SK-N-SH (cell line): Measurements from ENCODE around the gene SH3TC1. TPM values are rescaled to one million over a fixed set of nuclear protein-coding genes. Genes with fewer than 3 reads are reported as not detected.

Source experiments
- CTCF ChIA-PET: fragments of 300-600, 350-600 bp; formaldehyde crosslinking; extraction: SDS; loops from one replicate; lab custom pipeline; 2021; lab: Yijun Ruan, JAX
- POLR2A ChIA-PET: fragments of 350-600 bp; sonication (Branson Sonifier 250); formaldehyde crosslinking; extraction: SDS; loops from one replicate; lab custom pipeline; 2020; ENCODE audit warnings: antibody characterized with exemption, inconsistent platforms; lab: Yijun Ruan, JAX
- DNase-seq: peaks from one replicate; pipeline ENCODE4 v3.0.0; 2012
- H2AFZ ChIP-seq: fragments of 200-600 bp; sonication (generic); 2 replicates; pipeline ENCODE4 v1.8.1; 2016; ENCODE audit warnings: antibody characterized with exemption, mild to moderate bottlenecking, low read depth
- H3F3A ChIP-seq: fragments of 200-600 bp; sonication (generic); replicated peaks from 2 replicates; pipeline ENCODE3; 2016; ENCODE audit warnings: antibody characterized with exemption, mild to moderate bottlenecking; ENCODE audit not compliant: insufficient read depth
- H3K27ac ChIP-seq, 2 experiments: fragments of 200-500 bp in 1 of 2; fragments of 200-600 bp in 1 of 2; sonication (Bioruptor generic) in 1 of 2; sonication (generic), shearing (Covaris generic) in 1 of 2; 2 replicates each; pipeline versions ENCODE4 v1.5.1 to v1.6.1; 2014 to 2016; ENCODE audit warnings: low read depth in 2 of 2, inconsistent platforms in 1 of 2, low read length in 1 of 2, mild to moderate bottlenecking in 1 of 2, mixed read lengths in 1 of 2
- H3K27me3 ChIP-seq: fragments of 200-600 bp; sonication (generic), shearing (Covaris generic); 2 replicates; pipeline ENCODE4 v1.6.1; 2016; ENCODE audit warnings: mixed run types; ENCODE audit not compliant: insufficient read depth
- H3K36me3 ChIP-seq, 2 experiments: fragments of 200-500 bp in 1 of 2; fragments of 200-600 bp in 1 of 2; sonication (Bioruptor generic) in 1 of 2; sonication (generic) in 1 of 2; replicated peaks in 1 of 2; 2 replicates each; pipeline versions ENCODE3 to v1.5.1; 2014 to 2016; ENCODE audit warnings: low read length in 1 of 2, mild to moderate bottlenecking in 1 of 2; ENCODE audit not compliant: insufficient read depth in 2 of 2, control insufficient read depth in 1 of 2
- H3K4me1 ChIP-seq, 2 experiments: fragments of 200-500 bp in 1 of 2; fragments of 200-600 bp in 1 of 2; sonication (Bioruptor generic) in 1 of 2; sonication (generic), shearing (Covaris generic) in 1 of 2; 2 replicates each; pipeline versions ENCODE4 v1.5.1 to v1.6.1; 2014 to 2016; ENCODE audit warnings: low read depth in 1 of 2, low read length in 1 of 2, mixed run types in 1 of 2; ENCODE audit not compliant: insufficient read depth in 2 of 2, control insufficient read depth in 1 of 2
- H3K4me2 ChIP-seq: fragments of 200-600 bp; sonication (generic), shearing (Covaris generic); 2 replicates; pipeline ENCODE4 v1.6.1; 2017; ENCODE audit warnings: mixed run types
- H3K4me3 ChIP-seq, 2 experiments: fragments of 200-500 bp in 1 of 2; fragments of 200-600 bp in 1 of 2; sonication (Bioruptor generic) in 1 of 2; sonication (generic), shearing (Covaris generic) in 1 of 2; 2 replicates each; pipeline versions ENCODE4 v1.5.1 to v1.8.1; 2014 to 2016; ENCODE audit warnings: low read depth in 2 of 2, inconsistent platforms in 1 of 2, low read length in 1 of 2, mild to moderate bottlenecking in 1 of 2, mixed read lengths in 1 of 2, moderate library complexity in 1 of 2
- H3K79me2 ChIP-seq: fragments of 200-600 bp; sonication (generic); 2 replicates; pipeline ENCODE4 v1.8.1; 2017; ENCODE audit warnings: mild to moderate bottlenecking; ENCODE audit not compliant: insufficient read depth
- H3K9ac ChIP-seq: fragments of 200-600 bp; sonication (generic); 2 replicates; pipeline ENCODE4 v1.6.1; 2017; ENCODE audit warnings: mixed run types
- H3K9me2 ChIP-seq: fragments of 200-600 bp; sonication (generic); 2 replicates; pipeline ENCODE4 v1.6.1; 2017; ENCODE audit warnings: mixed run types
- H3K9me3 ChIP-seq: fragments of 200-600 bp; sonication (generic); 2 replicates; pipeline ENCODE4 v1.6.1; 2017; ENCODE audit warnings: mixed run types, mild to moderate bottlenecking, moderate library complexity
- H4K20me1 ChIP-seq: fragments of 200-600 bp; sonication (generic); 2 replicates; pipeline ENCODE4 v1.6.1; 2017; ENCODE audit warnings: mild to moderate bottlenecking, mixed run types; ENCODE audit not compliant: insufficient read depth
- CHD2 ChIP-seq: fragments of 150-350 bp; IDR thresholded peaks from 2 replicates; pipeline ENCODE4 v1.6.1; 2018; ENCODE audit warnings: low read length; ENCODE audit not compliant: partially characterized antibody
- ELF1 ChIP-seq: IDR thresholded peaks from 2 replicates; pipeline ENCODE4 v1.4.0; 2012
- EP300 ChIP-seq, 2 experiments: IDR thresholded peaks; 2 replicates each; pipeline versions ENCODE4 v1.4.0 to v1.6.1; 2012; ENCODE audit warnings: borderline replicate concordance in 1 of 2, low read depth in 1 of 2, low read length in 1 of 2
- EZH2phosphoT487 ChIP-seq: fragments of 200-600 bp; sonication (generic); IDR thresholded peaks from 2 replicates; pipeline ENCODE4 v1.6.1; 2017; ENCODE audit warnings: low read depth, mixed run types, mild to moderate bottlenecking, antibody characterized with exemption, moderate library complexity, borderline replicate concordance
- FOXJ3 ChIP-seq: sonication (generic); formaldehyde crosslinking; IDR thresholded peaks from 2 replicates; pipeline ENCODE4 v1.5.1; 2020; ENCODE audit warnings: mild to moderate bottlenecking, missing genetic modification reagents
- GABPA ChIP-seq: IDR thresholded peaks from 2 replicates; pipeline ENCODE4 v1.4.0; 2012; ENCODE audit warnings: low read depth, mild to moderate bottlenecking
- GATA2 ChIP-seq: sonication (generic); formaldehyde crosslinking; IDR thresholded peaks from 2 replicates; pipeline ENCODE4 v1.5.0; 2020; ENCODE audit warnings: mild to moderate bottlenecking, missing genetic modification reagents
- MEF2A ChIP-seq: IDR thresholded peaks from 2 replicates; pipeline ENCODE4 v1.4.0; 2012; ENCODE audit warnings: low read depth, borderline replicate concordance
- NFIC ChIP-seq: IDR thresholded peaks from 2 replicates; pipeline ENCODE4 v1.4.0; 2012; ENCODE audit warnings: borderline replicate concordance
- NRF1 ChIP-seq: IDR thresholded peaks from 2 replicates; pipeline ENCODE4 v1.6.1; 2012; ENCODE audit warnings: low read depth, mild to moderate bottlenecking, low read length
- PBX3 ChIP-seq: IDR thresholded peaks from 2 replicates; pipeline ENCODE4; 2012
- POLR2AphosphoS5 ChIP-seq: IDR thresholded peaks from 2 replicates; pipeline ENCODE4 v1.6.1; 2012; ENCODE audit warnings: low read depth, low read length
- RCOR1 ChIP-seq: fragments of 150-350 bp; IDR thresholded peaks from 2 replicates; pipeline ENCODE4 v1.6.1; 2017; ENCODE audit warnings: antibody characterized with exemption, low read length
- RXRA ChIP-seq: IDR thresholded peaks from 2 replicates; pipeline ENCODE4 v1.4.0; 2012; ENCODE audit warnings: low read depth, mild to moderate bottlenecking, borderline replicate concordance
- SMC3 ChIP-seq: IDR thresholded peaks from 2 replicates; pipeline ENCODE4 v1.6.1; 2012; ENCODE audit warnings: low read depth, low read length, improper control_type of control experiment
- TAF1 ChIP-seq: IDR thresholded peaks from 2 replicates; pipeline ENCODE4 v1.6.1; 2012; ENCODE audit warnings: low read depth, mild to moderate bottlenecking, low read length, moderate library complexity, borderline replicate concordance
- TEAD4 ChIP-seq: IDR thresholded peaks from 2 replicates; pipeline ENCODE4 v1.4.0; 2012; ENCODE audit warnings: mild to moderate bottlenecking, borderline replicate concordance; ENCODE audit not compliant: insufficient read depth
- WGBS: methylation state at CpG from one replicate; pipeline ENCODE4 v1.1.6; 2017; ENCODE audit warnings: low lambda C conversion rate; 5-methylcytosine and 5-hydroxymethylcytosine counted together
- polyA plus RNA-seq, 3 experiments: library from polyadenylated mRNA; depleted of rRNA; stranded (reverse); fragments of >200 nt; gene quantifications; 2 replicates each; pipeline ENCODE4 v1.2.3, GENCODE V29; 2012

Gene SH3TC1
- polyA plus RNA-seq, 1 of the 3 experiments (the other 2 are of a cell fraction) = 2.7 TPM

- Histone ChIP-seq H3K27me3 (no peaks in the 10 kb centered on the region), H3K4me2 (no peak overlapping the region), H2AFZ (no peak overlapping the region), H3F3A (no peaks in the 10 kb centered on the region), H3K36me3 (no peaks in the 10 kb centered on the region), H3K9ac (no peak overlapping the region), H3K79me2 (no peaks in the 10 kb centered on the region), H3K4me3 (no peak overlapping the region), H3K4me1 (peaks cover 5 to 21% of the 10 kb centered on the region in 2 experiments; a peak in 1 of 4 replicates), H4K20me1 (no peaks in the 10 kb centered on the region), H3K27ac (no peak overlapping the region), H3K9me2 (no peaks in the 10 kb centered on the region), H3K9me3 (no peaks in the 10 kb centered on the region)
- WGBS = 60% methylated on average over 4 of the region's 4 CpGs
- DNase-seq = no peak
- ChIA-PET POLR2A (no interaction called here), CTCF (interaction anchor here (1.6 kb wide), 1 partner anchor 9 kb away, joined by 5 read pairs; no protein-coding TSS in a partner anchor)
- no peak for TF ChIP-seq GABPA
- no peak for TF ChIP-seq TAF1
- no peak for TF ChIP-seq TEAD4
- TF ChIP-seq RCOR1 = no peak
These were observed 58.8 kb downstream of the SH3TC1 start for GRCh38 chr4:8257854-8258253.

DNA sequence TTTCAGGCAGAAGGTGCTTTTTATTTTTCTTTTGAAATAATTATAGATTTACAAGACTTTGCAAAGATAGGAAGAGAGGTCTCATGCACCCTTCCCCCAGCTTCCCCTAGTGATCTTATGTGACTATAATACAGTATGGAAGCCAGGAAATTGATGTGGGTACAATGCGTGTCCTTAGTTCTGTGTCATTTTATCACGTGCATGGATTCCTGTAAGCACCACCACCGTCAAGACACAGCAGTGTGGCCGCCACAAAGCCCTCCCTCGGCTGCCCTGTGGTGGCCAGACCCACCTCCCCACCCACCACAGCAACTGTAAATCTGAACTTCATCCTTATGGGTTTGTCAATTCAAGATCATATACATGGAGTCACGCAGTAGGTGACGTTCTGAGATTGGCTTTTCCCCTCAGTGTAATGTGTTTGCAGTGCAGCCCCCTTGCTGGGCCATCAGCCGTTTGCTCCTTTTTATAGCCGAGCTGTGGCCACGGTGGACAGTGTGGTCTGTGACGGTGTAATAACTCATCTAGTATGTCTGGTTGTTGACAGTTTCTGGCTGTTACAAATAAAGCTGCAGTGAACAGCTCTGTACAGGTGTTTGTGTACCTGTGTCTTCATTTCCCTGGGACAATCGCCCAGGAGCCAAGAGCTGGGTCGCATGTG is 59.6 kb downstream of the SH3TC1 start:
- H3K9me2 ChIP-seq = no peaks in the 10 kb centered on the region
- 71% methylated on average over 10 of the region's 13 CpGs for WGBS
- DNase-seq = no peak
- H3K4me1 ChIP-seq = peaks cover 5 to 24% of the 10 kb centered on the region in 2 experiments; a peak in 1 of 4 replicates
- no peaks in the 10 kb centered on the region for H4K20me1 ChIP-seq
- no peak overlapping the region for H3K9ac ChIP-seq
- H3K4me3 ChIP-seq = no peak overlapping the region
- H3K36me3 ChIP-seq = no peaks in the 10 kb centered on the region
- H3K4me2 ChIP-seq = no peak overlapping the region
- no peaks in the 10 kb centered on the region for H3F3A ChIP-seq
- H3K79me2 ChIP-seq = no peaks in the 10 kb centered on the region
- no peak overlapping the region for H2AFZ ChIP-seq
- POLR2A ChIA-PET = no interaction called here
- H3K9me3 ChIP-seq = no peaks in the 10 kb centered on the region
- no peak overlapping the region for H3K27ac ChIP-seq
- CTCF ChIA-PET = interaction anchor here (1.6 kb wide), 1 partner anchor 8 kb away, joined by 5 read pairs; no protein-coding TSS in a partner anchor
- TF ChIP-seq GABPA (no peak), CHD2 (no peak), POLR2AphosphoS5 (no peak), EP300 (IDR thresholded peaks at IDR 0.05; ENCODE audit: borderline replicate concordance in 1 of 2, low read depth in 1 of 2, low read length in 1 of 2) (no peak), SMC3 (no peak), EZH2phosphoT487 (no peak), RCOR1 (no peak), FOXJ3 (CRISPR knock-in tag) (no peak), RXRA (no peak), GATA2 (CRISPR knock-in tag) (no peak), PBX3 (no peak), NRF1 (no peak), TAF1 (no peak), NFIC (no peak), MEF2A (no peak), ELF1 (no peak)
- H3K27me3 ChIP-seq = no peaks in the 10 kb centered on the region
